GM18505 (cell line): ENCODE data around the gene CTSG.
"Not testable (repeated sequence)": the region's sequence is repeated elsewhere in the genome, so short reads cannot be mapped to it uniquely, and the experiment has no call there.

Source experiments
- ATAC-seq: cut with Tn5 transposase; IDR thresholded peaks from one replicate; pipeline ENCODE4 v1.9.1; 2021; ENCODE audit not compliant: unreplicated experiment
- POLR2A ChIP-seq: IDR thresholded peaks from 4 replicates; pipeline ENCODE4 v1.6.1; 2011; ENCODE audit warnings: borderline replicate concordance; ENCODE audit not compliant: insufficient read depth, insufficient read length; ENCODE audit errors: extremely low read depth

CTSG gene

DNA sequence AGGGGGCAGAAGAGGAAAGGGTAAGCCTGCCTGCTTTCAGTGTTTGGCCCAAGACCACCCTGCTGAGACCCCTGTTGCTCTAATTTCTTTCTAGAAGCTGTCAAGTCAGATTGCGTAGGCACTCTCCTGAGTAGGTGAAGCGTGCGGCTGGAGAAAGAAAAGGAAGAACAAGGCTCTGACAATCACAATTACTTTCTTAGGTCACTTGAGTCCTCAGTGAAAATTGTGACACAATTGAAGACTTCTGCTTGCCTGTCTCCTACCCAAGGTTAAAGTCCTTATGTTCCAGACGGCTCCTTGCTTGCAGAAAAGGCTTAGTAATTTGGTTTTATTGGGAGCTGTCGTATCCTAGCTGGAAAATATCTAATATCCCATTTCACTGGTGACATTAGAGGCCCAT, 721 bp upstream of the CTSG start:
- no peak for ATAC-seq
- no peak for TF ChIP-seq POLR2A

DNA sequence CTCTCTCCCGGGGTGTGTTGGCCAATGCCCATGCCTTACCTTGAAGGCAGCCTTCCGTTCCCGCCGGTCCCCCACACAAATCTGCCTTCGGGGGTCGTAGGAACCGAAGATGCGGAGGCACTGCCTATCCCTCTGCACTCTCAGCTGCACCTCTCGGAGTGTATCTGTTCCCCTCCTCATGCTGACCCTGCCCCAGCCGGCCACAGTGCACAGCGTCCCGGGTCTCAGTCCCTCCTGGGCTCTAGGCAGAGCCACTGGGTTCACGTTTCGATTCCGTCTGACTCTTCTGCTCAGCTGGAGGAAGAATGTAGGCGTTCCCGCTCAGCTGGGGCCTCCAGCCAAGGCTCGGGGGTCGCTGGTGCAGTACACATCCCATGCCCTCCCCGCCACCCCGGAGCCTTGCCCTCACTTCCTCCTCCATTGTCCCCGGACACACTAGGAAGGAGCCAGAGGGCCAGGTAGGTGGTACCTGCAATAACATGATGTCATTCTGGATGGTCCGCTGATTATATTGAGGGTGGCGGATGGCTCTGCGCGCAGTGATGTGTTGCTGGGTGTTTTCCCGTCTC, 1.8 kb downstream of the CTSG start:
- no peak for ATAC-seq
- TF ChIP-seq POLR2A = no peak

DNA sequence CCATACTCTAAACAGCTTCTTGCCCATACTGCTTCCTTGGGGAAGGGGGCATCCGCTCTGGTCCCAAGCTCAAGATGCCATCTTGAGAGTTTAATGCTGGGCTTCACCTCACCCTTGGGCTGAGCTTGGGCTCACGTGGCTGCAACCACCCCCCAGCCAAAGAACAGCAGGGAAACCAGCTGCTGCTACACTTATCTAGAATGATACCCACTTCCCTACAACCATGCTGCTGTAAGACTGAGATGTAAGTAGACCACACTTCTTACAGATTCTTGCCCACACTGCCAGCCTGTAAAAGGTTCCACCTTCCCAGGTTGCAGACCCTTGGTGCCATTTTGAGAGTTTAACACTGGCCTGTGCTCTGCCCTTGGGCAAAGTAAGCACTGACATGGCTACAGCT, 9.7 kb downstream of the CTSG start:
- TF ChIP-seq POLR2A = no peak
- ATAC-seq = no peak

DNA sequence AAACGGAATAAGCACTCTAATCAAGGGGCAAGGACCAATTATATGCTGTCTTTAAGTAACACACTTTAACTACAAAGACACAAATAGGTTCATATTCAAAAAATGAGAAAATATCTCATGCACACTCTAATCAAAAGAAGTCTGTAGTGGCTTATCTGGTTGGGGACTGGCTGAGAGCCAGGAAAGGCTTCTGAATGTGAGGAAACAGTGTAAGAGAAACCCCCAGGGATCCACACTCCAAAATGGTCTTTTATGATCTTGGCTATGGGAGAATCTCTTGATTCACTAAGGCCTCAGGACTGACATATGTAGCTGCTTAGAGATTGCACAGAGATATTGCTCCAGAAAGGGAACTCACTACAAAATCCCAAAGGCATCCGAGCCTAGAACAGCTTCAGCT, 10.3 kb downstream of the CTSG start:
- TF ChIP-seq POLR2A = no peak
- no peak for ATAC-seq

DNA sequence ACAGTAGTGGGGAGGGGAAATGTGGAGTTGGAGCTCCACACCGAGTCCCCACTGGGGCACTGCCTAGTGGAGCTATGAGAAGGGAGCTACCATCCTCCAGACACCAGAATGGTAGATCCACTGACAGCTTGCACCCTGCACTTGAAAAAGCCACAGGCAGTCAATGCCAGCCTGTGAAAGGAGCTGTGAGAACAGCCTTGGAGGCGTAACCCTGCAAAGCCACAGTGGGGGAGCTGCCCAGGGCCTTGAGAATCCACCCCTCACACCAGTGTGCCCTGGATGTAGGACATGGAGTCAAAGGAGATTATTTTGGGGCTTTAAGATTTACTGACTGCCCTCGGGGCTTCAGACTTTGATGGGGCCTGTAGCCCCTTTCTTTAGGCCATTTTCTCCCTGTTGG, 12.5 kb downstream of the CTSG start:
- no peak for ATAC-seq
- TF ChIP-seq POLR2A = no peak

DNA sequence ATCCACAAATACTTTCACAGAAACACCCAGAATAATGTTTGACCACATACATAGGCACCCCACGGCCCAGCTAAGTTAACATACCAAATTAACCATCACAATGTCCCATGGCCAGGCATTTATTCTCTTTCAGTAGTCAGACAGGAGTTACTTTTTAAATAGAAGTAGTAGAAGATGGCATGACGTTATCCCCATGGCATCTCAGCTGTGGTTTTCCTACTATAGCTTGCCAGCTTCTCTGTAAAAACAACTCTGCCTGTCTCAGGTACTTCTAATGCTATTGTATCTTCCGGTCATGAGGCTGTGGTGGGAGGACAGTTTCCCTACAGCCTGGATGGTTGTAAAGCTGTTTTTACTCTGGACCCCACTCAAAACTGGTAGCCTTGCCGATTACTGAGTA, 19.3 kb downstream of the CTSG start:
- no peak for TF ChIP-seq POLR2A
- ATAC-seq = no peak

DNA sequence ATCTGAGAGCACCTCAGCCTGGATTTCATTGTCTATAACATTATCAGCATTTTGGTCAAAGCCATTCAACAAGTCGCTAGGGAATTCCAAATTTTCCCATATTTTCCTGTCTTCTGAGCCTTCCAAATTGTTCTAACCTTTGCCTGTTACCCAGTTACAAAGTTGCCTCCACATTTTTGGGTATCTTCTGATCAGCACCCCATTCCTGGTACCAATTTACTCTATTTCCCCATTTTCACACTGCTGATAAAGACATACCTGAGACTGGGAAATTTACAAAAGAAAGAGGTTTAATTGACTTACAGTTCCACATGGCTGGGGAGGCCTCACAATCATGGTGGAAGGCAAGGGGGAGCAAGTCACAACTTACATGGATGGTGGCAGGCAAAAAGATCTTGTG, 27.0 kb downstream of the CTSG start:
- not testable (repeated sequence) for ATAC-seq

DNA sequence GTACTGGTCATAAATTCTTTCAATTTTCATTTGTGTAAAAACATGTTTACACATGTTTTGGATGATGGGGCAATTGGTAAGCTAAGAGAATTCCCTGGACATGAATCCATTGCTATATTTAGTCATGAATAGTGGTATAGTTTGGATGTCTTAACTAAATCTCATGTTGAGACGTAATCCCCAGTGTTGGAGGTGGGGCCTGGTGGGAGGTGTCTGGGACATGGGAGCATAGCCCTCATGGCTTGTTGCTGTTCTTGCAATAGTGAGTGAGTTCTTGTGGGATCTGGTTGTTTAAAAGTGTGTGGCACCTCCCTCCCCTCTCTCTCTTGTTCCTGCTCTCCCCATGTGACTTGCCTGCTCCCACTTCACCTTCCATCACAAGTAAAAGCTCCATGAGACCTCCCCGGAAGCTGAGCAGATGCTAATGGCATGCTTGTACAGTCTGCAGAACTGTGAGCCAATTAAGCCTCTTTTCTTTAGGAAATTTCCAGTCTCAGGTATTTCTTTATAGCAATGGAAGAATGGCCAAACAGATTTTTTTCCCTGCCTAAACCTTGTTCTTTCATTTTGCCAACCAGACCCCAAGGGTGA, 33.6 kb downstream of the CTSG start:
- ATAC-seq = no peak
- no peak for TF ChIP-seq POLR2A

DNA sequence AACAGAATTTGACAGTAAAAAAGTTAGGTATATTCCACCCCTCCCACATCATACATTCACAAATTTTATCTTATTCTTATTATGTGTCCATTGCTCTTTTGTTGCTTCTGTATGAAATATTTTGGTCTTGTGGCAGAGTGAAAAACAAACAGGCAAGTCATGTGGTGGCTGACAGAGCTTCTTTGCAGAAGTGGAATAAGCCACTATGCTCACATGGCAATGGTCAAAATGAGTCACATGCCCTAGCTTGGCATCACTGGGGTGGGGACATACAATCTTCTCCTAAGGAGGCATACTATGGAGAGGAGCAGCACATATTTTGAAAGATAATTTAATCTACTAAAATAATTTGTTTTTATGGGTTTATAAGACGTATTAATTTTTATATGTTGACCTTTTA, 40.3 kb downstream of the CTSG start:
- no peak for TF ChIP-seq POLR2A
- no peak for ATAC-seq

DNA sequence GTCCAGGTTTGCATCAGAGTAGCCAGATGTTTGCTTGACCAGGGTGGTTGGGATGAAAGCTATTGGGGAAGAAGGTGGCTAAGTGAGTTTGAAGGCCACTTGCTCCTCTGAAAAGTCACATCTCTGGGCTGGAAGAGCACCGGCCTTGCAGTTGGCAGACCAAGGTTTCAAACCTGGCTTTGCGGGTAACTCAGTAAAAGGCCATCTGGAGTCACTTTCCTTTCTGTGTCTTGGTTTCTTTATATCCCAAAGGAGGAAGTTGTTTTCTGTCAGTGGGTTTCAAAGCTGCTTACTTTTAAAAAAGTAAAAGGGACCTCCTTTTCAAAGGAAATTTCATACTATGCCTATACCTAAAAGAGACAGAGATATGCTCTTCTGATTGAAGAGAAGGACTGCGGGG, 41.8 kb downstream of the CTSG start:
- no peak for TF ChIP-seq POLR2A
- ATAC-seq = no peak

DNA sequence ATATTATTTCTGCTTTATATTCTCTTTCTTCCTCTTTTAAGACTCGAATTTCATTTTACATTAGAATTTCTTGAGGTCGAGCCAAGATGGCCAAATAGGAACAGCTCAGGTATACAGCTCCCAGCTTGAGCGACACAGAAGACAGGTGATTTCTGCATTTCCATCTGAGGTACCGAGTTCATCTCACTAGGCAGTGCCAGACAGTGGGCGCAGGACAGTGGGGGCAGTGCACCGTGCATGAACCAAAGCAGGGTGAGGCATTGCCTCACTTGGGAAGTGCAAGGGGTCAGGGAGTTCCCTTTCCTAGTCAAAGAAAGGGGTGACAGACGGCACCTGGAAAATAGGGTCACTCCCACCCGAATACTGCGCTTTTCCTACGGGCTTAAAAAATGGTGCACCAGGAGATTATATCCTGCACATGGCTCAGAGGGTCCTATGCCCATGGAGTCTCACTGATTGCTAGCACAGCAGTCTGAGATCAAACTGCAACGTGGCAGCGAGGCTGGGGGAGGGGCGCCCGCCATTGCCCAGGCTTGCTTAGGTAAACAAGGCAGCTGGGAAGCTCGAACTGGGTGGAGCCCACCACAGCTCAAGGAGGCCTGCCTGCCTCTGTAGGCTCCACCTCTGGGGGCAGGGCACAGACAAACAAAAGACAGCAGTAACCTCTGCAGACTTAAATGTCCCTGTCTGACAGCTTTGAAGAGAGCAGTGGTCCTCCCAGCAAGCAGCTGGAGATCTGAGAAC, 50.0 kb downstream of the CTSG start:
- ATAC-seq = not testable (repeated sequence)
